Central memory CD8-positive, alpha-beta T cell (primary cell): ENCODE data around the gene DMBT1.
"Not testable (repeated sequence)": the region's sequence is repeated elsewhere in the genome, so short reads cannot be mapped to it uniquely, and the experiment has no call there.

Experiments used
- ATAC-seq: fragments of 150-1000 bp; cut with Tn5 transposase; replicated peaks from 2 replicates; pipeline ENCODE4 v1.10.0; 2022; ENCODE audit warnings: mild to moderate bottlenecking, moderate FRiP score, moderate number of reproducible peaks; ENCODE audit not compliant: poor library complexity, severe bottlenecking; ENCODE audit errors: extremely low read depth
- DNase-seq, 2 donors: peaks; one replicate each; pipeline ENCODE4 v3.0.0; 2021; ENCODE audit warnings: low spot score in 2 of 2
- H3K27ac Mint-ChIP-seq: one replicate; pipeline ENCODE4 v1.8.0; 2022; ENCODE audit warnings: low read depth, mild to moderate bottlenecking, moderate library complexity, mixed read lengths
- H3K27me3 Mint-ChIP-seq: one replicate; pipeline ENCODE4 v1.8.0; 2022; ENCODE audit warnings: mixed read lengths
- H3K36me3 Mint-ChIP-seq: one replicate; pipeline ENCODE4 v1.8.0; 2022; ENCODE audit warnings: mild to moderate bottlenecking, moderate library complexity, mixed read lengths; ENCODE audit not compliant: insufficient read depth
- H3K4me1 Mint-ChIP-seq: one replicate; pipeline ENCODE4 v1.8.0; 2022; ENCODE audit warnings: mixed read lengths
- H3K4me3 Mint-ChIP-seq: one replicate; pipeline ENCODE4 v1.8.0; 2022; ENCODE audit warnings: mild to moderate bottlenecking, moderate library complexity, mixed read lengths
- H3K9me3 Mint-ChIP-seq: one replicate; pipeline ENCODE4 v1.8.0; 2022; ENCODE audit warnings: mixed read lengths

Gene DMBT1

DNA sequence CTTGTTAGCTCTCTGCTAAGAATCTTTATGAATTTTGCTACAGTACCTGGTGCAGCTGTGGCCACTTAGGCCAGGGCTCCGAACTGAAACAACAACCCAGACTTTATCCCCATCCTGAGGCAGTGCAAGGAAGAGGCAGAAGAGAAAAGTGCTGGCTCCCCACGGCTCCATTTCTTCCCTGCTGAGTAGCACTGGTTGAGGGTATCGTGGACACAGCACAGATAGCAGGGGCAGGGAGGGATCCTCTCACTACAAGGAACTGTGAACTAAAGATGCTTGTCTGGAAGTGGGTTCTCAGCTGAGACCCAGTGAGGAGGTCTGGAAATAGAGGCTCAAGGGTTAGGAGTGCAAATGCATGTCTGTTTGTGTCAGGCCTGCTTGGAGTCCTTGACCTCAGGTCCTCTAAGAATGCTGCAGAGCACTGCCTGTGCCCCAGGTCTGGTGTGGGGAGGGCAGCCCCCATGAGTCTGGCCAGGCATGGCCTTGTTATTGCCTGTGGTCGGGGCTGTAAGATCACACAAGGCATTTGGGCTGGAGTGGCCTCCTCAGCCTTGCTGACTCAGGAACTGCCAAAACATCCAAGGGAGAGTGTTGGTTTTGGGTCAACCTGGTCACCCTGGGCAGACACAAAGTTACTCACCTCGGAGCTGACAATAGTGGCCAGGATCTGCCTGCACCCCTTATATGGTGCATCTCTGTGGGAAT, 58.1 kb downstream of the DMBT1 start:
- ATAC-seq, result no peak
- Mint-ChIP-seq H3K27me3 (peaks cover 38% of the 10 kb centered on the region), H3K4me3 (no peak overlapping the region), H3K9me3 (no peaks in the 10 kb centered on the region), H3K27ac (no peak overlapping the region), H3K4me1 (no peaks in the 10 kb centered on the region), H3K36me3 (no peaks in the 10 kb centered on the region)
- no peak for DNase-seq

DNA sequence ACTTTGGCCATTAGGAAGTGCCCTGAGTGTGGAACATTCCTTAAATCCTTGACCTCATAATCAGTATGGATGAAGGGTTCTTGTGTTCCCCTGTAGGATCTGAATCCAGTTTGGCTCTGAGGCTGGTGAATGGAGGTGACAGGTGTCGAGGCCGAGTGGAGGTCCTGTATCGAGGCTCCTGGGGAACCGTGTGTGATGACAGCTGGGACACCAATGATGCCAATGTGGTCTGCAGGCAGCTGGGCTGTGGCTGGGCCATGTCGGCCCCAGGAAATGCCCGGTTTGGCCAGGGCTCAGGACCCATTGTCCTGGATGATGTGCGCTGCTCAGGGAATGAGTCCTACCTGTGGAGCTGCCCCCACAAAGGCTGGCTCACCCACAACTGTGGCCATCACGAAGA, 60.4 kb downstream of the DMBT1 start:
- DNase-seq, H3K36me3 Mint-ChIP-seq, H3K9me3 Mint-ChIP-seq, H3K4me1 Mint-ChIP-seq, ATAC-seq, H3K27ac Mint-ChIP-seq, H3K4me3 Mint-ChIP-seq: not testable (repeated sequence)
- peaks cover 38% of the 10 kb centered on the region for H3K27me3 Mint-ChIP-seq

DNA sequence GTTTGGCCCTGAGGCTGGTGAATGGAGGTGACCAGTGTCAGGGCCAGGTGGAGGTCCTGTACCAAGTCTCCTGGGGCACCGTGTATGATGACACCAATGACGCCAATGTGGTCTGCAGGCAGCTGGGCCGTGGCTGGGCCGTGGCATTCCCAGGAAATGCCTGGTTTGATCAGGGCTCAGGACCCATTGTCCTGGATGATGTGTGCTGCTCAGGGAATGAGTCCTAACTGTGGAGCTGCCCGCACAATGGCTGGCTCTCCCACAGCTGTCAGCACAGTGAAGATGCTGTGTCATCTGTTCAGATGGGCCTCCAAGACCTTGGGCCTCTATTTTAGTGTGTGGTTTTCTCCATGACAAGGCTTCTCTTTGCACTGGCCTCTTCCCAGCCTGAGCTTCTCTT, 64.0 kb downstream of the DMBT1 start:
- ATAC-seq (no peak), DNase-seq (no peak)
- H3K36me3 Mint-ChIP-seq, result no peaks in the 10 kb centered on the region
- peaks cover 38% of the 10 kb centered on the region for H3K27me3 Mint-ChIP-seq
- no peak overlapping the region for H3K4me3 Mint-ChIP-seq
- H3K4me1 Mint-ChIP-seq, result no peaks in the 10 kb centered on the region
- no peak overlapping the region for H3K27ac Mint-ChIP-seq
- H3K9me3 Mint-ChIP-seq, result no peaks in the 10 kb centered on the region

DNA sequence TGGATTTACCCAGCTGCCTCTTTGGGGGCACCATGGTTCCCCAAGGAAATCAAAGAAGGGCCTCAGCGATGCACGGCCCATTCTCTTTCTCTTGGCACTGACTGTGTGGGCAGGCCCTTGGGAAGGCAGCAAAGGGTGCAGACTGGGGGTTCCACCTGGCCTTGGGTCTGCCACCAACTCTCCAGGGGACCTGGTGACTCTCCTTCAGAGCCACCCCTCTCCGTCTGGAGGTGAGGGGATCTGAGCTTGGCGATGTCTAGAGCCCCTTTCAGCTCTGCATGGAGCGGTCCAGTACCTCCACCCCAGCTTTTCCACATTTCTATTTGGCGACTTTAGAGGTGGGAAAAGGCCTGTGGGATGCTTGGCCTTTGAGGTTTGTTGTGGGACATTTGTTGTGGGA, 70.0 kb downstream of the DMBT1 start:
- no peaks in the 10 kb centered on the region for H3K36me3 Mint-ChIP-seq
- H3K9me3 Mint-ChIP-seq, result no peaks in the 10 kb centered on the region
- H3K27ac Mint-ChIP-seq, result no peak overlapping the region
- peaks cover 43% of the 10 kb centered on the region for H3K27me3 Mint-ChIP-seq
- no peak for ATAC-seq
- DNase-seq, result no peak
- H3K4me1 Mint-ChIP-seq, result no peaks in the 10 kb centered on the region
- H3K4me3 Mint-ChIP-seq, result no peak overlapping the region

DNA sequence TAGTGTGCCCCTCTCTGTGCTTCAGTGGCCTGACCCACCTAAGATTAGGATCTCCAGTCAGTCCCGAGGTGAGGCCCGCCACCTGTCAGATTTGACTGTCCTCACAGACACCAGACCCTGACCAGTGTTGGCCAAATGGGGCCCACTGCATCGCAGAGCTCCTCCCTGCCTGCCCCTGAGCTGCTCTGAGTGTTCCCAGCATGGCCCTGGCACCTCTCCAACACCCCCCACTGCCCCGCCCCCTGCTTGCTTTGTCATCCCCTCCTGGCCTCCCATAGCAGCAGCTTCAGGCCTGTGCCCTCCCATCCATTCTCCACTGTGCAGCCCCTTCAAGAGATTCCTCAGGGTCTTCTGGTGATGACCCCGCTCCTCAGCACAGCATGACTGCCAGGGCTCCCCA, 71.5 kb downstream of the DMBT1 start:
- Mint-ChIP-seq H3K9me3 (no peaks in the 10 kb centered on the region), H3K4me3 (no peak overlapping the region), H3K4me1 (no peaks in the 10 kb centered on the region), H3K36me3 (no peaks in the 10 kb centered on the region), H3K27ac (no peak overlapping the region), H3K27me3 (peaks cover 49% of the 10 kb centered on the region)
- DNase-seq, result no peak
- ATAC-seq, result no peak

DNA sequence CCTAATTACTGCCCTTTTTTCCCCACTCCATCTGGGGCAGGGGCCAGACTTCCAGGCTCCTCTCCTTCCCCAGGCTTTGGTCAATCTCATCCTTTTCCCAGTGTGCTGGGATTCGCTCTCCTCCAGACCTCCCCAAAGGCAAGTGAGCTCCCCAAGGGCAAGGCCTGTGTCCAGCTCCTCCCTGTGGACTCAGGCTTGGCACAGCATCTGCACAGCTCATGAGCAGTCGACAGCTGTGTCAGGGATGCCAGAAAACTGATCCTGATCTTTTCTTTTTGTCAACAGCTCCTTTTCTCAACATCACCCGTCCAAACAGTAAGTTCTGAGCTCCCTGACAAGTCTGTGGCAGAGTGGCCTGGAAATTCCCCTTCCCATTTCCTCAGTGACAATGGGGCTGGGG, 72.0 kb downstream of the DMBT1 start:
- H3K9me3 Mint-ChIP-seq, result no peaks in the 10 kb centered on the region
- no peak overlapping the region for H3K27ac Mint-ChIP-seq
- ATAC-seq (no peak), DNase-seq (no peak)
- H3K36me3 Mint-ChIP-seq, result no peaks in the 10 kb centered on the region
- H3K4me3 Mint-ChIP-seq, result no peak overlapping the region
- peaks cover 51% of the 10 kb centered on the region for H3K27me3 Mint-ChIP-seq
- H3K4me1 Mint-ChIP-seq, result no peaks in the 10 kb centered on the region

DNA sequence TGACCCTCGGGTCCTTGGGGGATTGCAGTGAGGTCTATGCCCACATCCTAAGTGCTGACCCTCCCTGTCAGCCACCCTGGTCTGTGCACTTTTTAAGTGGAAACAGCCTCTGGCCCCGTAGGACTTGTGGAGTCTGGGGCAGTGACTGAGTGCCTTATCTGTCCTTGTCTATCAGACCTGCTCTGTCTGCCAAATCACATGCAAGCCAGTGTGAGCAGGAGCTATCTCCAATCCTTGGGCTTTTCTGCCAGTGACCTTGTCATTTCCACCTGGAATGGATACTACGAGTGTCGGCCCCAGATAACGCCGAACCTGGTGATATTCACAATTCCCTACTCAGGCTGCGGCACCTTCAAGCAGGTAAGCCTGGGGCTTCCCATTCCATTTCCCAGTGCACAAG, 76.4 kb downstream of the DMBT1 start:
- H3K4me3 Mint-ChIP-seq, result no peak overlapping the region
- no peaks in the 10 kb centered on the region for H3K9me3 Mint-ChIP-seq
- H3K4me1 Mint-ChIP-seq, result no peaks in the 10 kb centered on the region
- DNase-seq (no peak), ATAC-seq (no peak)
- H3K27ac Mint-ChIP-seq, result no peak overlapping the region
- peaks cover 41% of the 10 kb centered on the region for H3K27me3 Mint-ChIP-seq
- H3K36me3 Mint-ChIP-seq, result no peaks in the 10 kb centered on the region

DNA sequence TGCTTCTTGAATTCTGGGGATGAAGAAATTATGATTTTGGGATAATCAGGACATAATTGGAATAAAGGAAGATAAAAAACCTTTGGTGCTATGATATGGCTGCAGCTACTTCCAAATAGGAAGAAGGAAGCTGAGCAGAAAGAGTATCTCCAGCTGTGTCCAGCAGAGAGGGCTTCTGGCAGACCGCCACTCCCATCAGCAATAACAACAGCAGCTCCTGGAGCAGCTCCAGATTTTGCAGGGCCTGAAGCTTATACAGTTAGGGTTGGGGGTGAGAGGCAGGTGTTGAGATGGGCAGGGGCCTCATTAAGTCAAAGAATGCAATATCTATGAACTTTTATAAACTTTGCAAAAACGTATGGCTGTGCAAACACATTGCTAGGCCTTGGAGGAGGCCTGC, 76.8 kb downstream of the DMBT1 start:
- H3K9me3 Mint-ChIP-seq, result no peaks in the 10 kb centered on the region
- H3K36me3 Mint-ChIP-seq, result no peaks in the 10 kb centered on the region
- H3K27ac Mint-ChIP-seq, result no peak overlapping the region
- peaks cover 37% of the 10 kb centered on the region for H3K27me3 Mint-ChIP-seq
- no peak for DNase-seq
- H3K4me3 Mint-ChIP-seq, result no peak overlapping the region
- H3K4me1 Mint-ChIP-seq, result no peaks in the 10 kb centered on the region
- no peak for ATAC-seq

DNA sequence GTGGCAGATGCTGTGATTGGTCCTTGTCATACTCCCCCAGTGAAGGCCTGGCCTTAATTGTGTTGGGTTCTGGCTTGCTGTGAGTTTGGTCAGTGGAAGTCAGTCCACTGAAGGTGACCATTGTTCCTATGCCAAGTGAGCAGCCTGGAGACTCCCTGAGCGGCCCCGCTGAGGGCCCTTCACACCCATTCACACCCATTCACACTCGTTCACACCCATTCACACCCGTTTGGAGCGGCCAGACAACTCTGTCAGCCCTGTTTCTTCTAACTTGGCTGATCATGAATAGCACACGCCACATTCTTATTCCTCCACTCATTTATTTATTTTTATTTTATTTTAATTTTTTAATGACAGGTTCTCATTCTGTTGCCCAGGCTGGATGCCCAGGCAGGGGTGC, 77.6 kb downstream of the DMBT1 start:
- DNase-seq (no peak), ATAC-seq (no peak)
- H3K4me1 Mint-ChIP-seq, result no peaks in the 10 kb centered on the region
- no peak overlapping the region for H3K4me3 Mint-ChIP-seq
- peaks cover 30% of the 10 kb centered on the region for H3K27me3 Mint-ChIP-seq
- no peak overlapping the region for H3K27ac Mint-ChIP-seq
- H3K36me3 Mint-ChIP-seq, result no peaks in the 10 kb centered on the region
- H3K9me3 Mint-ChIP-seq, result no peaks in the 10 kb centered on the region

DNA sequence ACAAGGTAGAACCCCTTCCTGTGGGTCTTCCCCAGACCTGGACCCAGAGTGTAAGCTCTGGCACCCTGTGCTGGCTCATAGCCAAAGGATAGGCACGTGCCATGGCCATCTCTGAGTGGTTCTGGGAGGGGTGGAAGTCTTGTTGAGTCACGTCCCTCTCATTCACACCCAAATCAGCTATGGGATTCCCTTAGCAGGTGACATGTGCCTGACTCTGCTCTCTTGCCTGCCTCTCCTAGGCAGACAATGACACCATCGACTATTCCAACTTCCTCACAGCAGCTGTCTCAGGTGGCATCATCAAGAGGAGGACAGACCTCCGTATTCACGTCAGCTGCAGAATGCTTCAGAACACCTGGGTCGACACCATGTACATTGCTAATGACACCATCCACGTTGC, 79.2 kb downstream of the DMBT1 start:
- DNase-seq (no peak), ATAC-seq (no peak)
- H3K27ac Mint-ChIP-seq, result no peak overlapping the region
- no peaks in the 10 kb centered on the region for H3K9me3 Mint-ChIP-seq
- no peaks in the 10 kb centered on the region for H3K4me1 Mint-ChIP-seq
- H3K36me3 Mint-ChIP-seq, result no peaks in the 10 kb centered on the region
- peaks cover 20% of the 10 kb centered on the region for H3K27me3 Mint-ChIP-seq
- H3K4me3 Mint-ChIP-seq, result no peak overlapping the region

DNA sequence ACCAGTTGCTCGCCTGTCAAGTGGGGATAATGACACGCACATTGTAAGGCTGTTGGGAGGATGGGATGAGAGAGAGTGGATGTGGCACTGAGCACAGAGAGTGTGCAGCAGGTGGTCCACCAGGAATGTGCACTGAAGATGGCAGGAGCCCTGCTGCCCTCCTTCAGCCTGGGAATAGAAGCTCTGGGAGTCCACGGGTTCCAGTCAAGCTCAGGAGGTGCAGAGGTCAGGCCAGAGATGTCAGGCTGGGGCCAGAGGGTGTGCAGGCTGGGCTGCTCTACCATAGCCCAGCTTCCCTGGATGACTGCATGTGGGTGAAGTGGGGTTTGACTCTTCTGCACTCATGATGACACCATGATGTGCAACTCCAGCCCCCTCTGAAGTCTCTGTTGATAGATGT, 80.4 kb downstream of the DMBT1 start:
- Mint-ChIP-seq H3K27ac (no peak overlapping the region), H3K4me3 (no peak overlapping the region), H3K27me3 (peaks cover 15% of the 10 kb centered on the region), H3K4me1 (no peaks in the 10 kb centered on the region), H3K9me3 (no peaks in the 10 kb centered on the region), H3K36me3 (no peaks in the 10 kb centered on the region)
- DNase-seq, result no peak
- no peak for ATAC-seq

DNA sequence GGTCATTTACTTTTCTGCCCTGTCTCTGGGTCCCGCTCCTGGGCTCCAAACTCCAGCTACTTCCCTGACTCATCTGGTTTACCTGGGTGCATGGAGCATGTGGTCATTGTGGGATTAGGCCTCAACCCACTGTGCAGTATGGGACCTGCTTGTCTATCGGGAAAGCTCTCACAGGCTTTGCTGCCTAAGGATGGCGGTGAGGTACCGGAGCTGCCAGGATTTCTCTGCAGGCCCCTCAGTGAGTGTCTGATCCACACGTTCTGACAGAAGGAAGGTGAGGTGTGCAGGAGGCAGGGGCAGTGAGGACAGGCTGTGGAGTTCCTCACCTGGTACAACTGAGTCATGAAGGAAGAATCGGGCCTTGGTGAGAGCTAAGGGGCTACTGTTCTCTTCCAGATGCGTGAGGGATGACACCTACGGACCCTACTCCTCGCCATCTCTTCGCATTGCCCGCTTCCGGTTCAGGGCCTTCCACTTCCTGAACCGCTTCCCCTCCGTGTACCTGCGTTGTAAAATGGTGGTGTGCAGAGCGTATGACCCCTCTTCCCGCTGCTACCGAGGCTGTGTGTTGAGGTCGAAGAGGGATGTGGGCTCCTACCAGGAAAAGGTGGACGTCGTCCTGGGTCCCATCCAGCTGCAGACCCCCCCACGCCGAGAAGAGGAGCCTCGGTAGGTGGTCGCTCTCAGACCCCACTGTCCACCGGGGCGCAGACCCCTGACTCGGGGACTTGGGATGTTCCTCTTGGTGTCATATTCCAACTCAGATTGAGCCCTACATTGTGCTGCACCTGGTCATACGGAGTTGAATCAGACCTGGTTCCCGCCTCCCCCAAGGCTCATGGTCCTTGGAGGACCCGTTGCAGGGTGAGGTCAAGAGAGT, 82.4 kb downstream of the DMBT1 start:
- Mint-ChIP-seq H3K4me3 (no peak overlapping the region), H3K36me3 (no peaks in the 10 kb centered on the region), H3K4me1 (no peaks in the 10 kb centered on the region), H3K27me3 (no peaks in the 10 kb centered on the region), H3K9me3 (no peaks in the 10 kb centered on the region), H3K27ac (no peak overlapping the region)
- DNase-seq, result no peak
- ATAC-seq, result no peak

DNA sequence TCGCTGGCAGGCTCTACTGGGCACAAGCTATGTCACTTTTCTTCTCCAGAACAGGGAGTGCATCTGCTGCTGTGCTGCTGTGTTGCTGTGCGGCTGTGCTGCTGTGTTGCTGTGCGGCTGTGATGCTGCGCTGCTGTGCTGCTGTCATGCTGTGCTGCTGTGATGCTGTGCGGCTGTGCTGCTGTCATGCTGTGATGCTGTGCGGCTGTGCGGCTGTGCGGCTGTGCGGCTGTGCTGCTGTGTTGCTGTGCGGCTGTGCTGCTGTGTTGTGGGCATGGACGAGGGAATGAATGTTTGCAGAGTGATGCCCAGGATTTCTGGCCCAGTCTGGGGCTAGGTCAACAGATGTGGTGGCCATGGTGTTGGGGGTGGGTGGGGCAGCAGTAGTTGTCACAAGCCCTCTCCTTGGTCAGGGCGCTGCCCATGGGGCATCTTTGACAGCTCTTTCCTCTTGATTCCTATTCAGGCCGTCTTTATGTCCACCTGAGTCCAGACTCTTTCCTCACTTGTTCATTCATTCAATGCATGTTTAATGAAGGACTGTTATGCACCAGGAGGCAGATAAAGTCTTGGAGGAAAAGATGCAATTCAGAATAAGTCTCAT, 83.5 kb downstream of the DMBT1 start:
- no peaks in the 10 kb centered on the region for H3K4me1 Mint-ChIP-seq
- ATAC-seq (no peak), DNase-seq (no peak)
- H3K9me3 Mint-ChIP-seq, result no peaks in the 10 kb centered on the region
- no peaks in the 10 kb centered on the region for H3K36me3 Mint-ChIP-seq
- peaks cover 2% of the 10 kb centered on the region for H3K27me3 Mint-ChIP-seq
- H3K4me3 Mint-ChIP-seq, result no peak overlapping the region
- no peak overlapping the region for H3K27ac Mint-ChIP-seq
